ENCODE data around the gene ROBO2.

ROBO2 gene

GRCh38 chr3:77686560-77686959 is 646.7 kb downstream of the ROBO2 start:
- TF ChIP-seq, protein P1, sequence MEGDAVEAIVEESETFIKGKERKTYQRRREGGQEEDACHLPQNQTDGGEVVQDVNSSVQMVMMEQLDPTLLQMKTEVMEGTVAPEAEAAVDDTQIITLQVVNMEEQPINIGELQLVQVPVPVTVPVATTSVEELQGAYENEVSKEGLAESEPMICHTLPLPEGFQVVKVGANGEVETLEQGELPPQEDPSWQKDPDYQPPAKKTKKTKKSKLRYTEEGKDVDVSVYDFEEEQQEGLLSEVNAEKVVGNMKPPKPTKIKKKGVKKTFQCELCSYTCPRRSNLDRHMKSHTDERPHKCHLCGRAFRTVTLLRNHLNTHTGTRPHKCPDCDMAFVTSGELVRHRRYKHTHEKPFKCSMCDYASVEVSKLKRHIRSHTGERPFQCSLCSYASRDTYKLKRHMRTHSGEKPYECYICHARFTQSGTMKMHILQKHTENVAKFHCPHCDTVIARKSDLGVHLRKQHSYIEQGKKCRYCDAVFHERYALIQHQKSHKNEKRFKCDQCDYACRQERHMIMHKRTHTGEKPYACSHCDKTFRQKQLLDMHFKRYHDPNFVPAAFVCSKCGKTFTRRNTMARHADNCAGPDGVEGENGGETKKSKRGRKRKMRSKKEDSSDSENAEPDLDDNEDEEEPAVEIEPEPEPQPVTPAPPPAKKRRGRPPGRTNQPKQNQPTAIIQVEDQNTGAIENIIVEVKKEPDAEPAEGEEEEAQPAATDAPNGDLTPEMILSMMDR (IDR thresholded peaks at IDR 0.05) = no peak

DNA sequence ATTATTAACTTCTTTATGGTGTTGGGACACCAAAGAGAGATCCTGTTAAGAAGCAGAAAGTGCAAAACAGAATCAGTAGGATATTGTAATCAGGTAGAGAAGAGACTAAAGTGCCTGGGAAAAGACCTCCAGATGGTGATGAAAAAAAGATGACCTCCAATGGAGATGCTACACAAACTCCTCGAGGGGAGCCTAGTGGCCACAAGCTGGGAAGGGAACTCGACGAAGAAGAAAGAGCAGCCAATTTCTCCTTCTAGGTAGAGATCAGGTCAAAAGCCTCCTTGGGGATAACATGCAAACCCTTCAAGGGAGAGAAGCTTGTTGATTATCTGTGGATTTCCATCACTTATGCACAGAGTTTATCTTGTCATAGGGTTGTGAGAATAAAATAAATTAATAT is 647.6 kb downstream of the ROBO2 start:
- TF ChIP-seq, protein P1 (IDR thresholded peaks at IDR 0.05) = no peak

DNA sequence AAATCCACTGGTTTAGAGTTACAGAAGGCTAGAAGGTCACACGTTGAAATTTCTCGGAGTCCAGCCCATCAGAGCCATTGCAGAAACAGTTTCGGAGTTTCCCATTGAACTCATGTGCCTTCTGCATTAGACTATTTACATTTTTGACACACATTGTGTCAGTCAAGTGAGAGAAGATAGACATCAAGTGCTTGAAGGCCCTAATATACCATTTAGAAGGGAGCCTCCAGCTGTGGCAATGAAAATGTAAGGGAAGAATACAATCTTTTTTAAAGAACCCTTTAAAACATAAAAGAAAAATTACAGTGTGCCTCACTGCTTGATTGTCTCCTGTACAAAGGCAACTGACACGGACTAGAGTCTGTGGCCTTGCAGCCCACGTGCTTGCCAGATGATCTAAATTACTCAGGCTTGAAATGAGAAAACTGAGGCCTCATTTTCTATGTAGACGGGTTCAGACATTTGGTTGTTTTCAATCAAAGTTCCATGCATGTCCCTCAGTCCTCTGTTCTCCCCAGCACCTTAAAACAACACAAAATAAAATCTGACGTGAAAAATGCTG is 650.5 kb downstream of the ROBO2 start:
- TF ChIP-seq, protein P1 (IDR thresholded peaks at IDR 0.05) = no peak

DNA sequence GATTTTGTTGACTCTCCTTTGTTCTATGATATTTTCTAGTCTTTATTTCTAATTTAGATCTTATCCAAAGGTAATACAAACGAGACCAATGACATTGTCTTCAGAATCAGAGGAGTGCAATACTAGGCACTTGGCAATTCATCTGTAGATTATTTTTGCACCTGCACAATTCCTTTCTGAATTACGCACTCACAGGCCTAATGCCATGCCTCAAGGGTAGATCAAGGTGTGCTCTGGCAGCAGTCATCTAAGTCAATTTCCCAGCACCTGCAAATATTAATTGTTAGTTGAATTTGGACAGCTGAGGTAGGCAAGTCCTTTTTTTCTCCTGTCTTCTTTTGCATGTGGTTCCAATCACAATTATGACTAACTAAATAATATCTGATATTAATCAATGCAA is 653.2 kb downstream of the ROBO2 start:
- TF ChIP-seq, protein P1 (IDR thresholded peaks at IDR 0.05) = no peak

- TF ChIP-seq, protein P1 (IDR thresholded peaks at IDR 0.05) = no peak
Measured at GRCh38 chr3:77699125-77699691, 659.3 kb downstream of the ROBO2 start.
